ENCODE measurements around the gene OR6J1. TPM values are rescaled to one million over a fixed set of nuclear protein-coding genes. Genes with fewer than 3 reads are reported as not detected.

The OR6J1 gene
- total RNA-seq, 2 experiments from 2014 or later: not detected

DNA sequence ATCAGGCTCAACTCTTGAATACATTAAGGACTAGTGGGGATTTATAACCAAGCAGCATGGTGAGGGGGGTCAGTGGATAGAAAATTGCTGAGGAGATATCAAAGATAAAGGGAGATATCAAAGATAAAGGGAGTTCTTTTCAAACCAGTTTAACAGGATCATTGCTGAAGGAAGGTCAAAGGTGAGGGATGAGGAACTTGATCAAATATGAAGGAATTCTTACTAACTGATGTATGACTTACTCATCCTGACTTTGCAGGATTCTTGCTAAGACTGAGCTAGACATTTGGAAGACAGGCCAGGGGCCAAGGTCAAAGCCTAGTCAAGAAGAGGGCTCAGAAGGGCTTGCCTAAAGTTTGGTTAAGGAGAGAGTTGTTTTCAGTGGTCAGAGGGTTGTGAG is 41.3 kb downstream of the OR6J1 start:
- intact Hi-C loops (cut with DNase I, micrococcal nuclease): no loop called here
- H3K4me3 Mint-ChIP-seq: no peak overlapping the region
- H3K9me3 Mint-ChIP-seq (ENCODE audit: low read depth): no peaks in the 10 kb centered on the region
- no peak overlapping the region for H3K27ac Mint-ChIP-seq
- DNase-seq (no peak), ATAC-seq (no peak)
- H3K36me3 Mint-ChIP-seq (ENCODE audit: low read depth): peaks cover 23% of the 10 kb centered on the region
- ChIA-PET POLR2A (no interaction called here), CTCF (interaction anchor here (0.6 kb wide), 1 partner anchor 11 kb away, joined by 3 read pairs; no protein-coding TSS in a partner anchor)
- no peaks in the 10 kb centered on the region for H3K27me3 Mint-ChIP-seq
- peaks cover 17% of the 10 kb centered on the region for H3K4me1 Mint-ChIP-seq

DNA sequence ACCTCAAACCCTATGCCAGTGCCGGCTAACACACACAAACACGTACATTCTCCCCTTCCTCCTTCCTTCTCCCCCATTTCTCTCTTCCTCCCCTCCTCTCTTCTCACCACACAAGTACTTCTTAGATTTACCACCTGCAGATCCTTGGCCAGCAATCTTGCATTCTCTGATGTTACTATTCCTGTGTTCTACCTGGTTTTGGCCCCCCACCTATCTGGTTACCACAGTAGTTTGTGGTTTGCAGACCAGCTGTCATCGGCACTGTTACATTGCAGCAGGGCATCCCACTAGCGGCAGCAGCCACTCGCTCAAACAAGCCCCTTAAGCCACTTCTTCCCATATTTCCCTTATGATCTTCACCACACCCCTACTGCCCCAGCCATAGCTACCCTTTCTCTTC is 42.2 kb downstream of the OR6J1 start:
- ChIA-PET POLR2A (no interaction called here), CTCF (interaction anchor here (0.6 to 1.1 kb wide), 3 partner anchors 10 to 508 kb away, joined by 3 to 4 read pairs (median 3); no protein-coding TSS in a partner anchor)
- no peak for ATAC-seq
- Mint-ChIP-seq H3K4me1 (peaks cover 19% of the 10 kb centered on the region), H3K9me3 (ENCODE audit: low read depth) (no peaks in the 10 kb centered on the region), H3K27me3 (no peaks in the 10 kb centered on the region), H3K36me3 (ENCODE audit: low read depth) (peaks cover 17% of the 10 kb centered on the region), H3K4me3 (no peak overlapping the region), H3K27ac (no peak overlapping the region)
- intact Hi-C loops (cut with DNase I, micrococcal nuclease): no loop called here
- DNase-seq: no peak

DNA sequence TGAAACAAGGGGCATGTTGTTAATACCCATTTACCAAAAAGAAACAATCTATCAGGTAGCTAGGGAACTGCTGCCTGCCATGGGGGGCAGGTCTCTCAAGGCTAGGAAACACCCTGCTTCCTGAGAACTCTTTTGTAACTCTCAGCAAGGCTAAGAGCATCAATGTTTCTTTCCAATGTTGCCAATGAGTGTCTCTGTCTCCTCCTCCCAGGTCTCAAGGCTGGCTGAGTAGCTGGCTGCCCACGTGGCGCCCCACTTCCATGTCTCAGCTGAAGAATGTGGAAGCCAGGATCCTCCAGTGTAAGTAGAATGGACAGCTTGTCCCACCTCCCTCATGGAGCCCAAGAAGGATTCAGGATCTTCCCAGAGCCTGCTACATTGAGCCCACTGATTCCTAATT is 42.7 kb downstream of the OR6J1 start:
- intact Hi-C loops (cut with DNase I, micrococcal nuclease): no loop called here
- peaks cover 17% of the 10 kb centered on the region for H3K36me3 Mint-ChIP-seq (ENCODE audit: low read depth)
- no peak overlapping the region for H3K4me3 Mint-ChIP-seq
- no peak for DNase-seq
- H3K27me3 Mint-ChIP-seq: no peaks in the 10 kb centered on the region
- no peak for ATAC-seq
- no peaks in the 10 kb centered on the region for H3K9me3 Mint-ChIP-seq (ENCODE audit: low read depth)
- peaks cover 19% of the 10 kb centered on the region for H3K4me1 Mint-ChIP-seq
- CTCF ChIA-PET: interaction anchor here (1.0 to 19.8 kb wide), 3 partner anchors 9 to 221 kb away, joined by 3 to 342 read pairs (median 4); no protein-coding TSS in a partner anchor
- POLR2A ChIA-PET: no interaction called here
- no peak overlapping the region for H3K27ac Mint-ChIP-seq

DNA sequence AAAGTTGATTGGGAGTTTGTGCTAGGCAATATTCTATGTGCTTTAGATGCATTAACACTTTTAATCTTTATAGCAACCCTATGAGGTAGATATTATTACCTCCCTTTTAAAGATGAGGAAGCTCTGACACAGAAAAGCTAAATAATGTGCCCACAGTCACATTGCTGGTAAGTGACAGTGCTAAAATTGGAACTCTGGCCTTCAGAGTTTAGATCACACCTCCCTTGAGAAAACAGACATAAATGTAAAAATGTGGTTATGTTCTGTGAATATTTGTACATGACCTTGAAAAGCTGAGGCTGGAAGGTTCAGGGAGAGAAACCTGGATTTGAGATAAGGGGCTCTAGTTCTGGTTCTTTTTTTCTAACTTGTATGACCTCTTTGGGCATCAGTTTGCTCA is 44.1 kb downstream of the OR6J1 start:
- Mint-ChIP-seq H3K4me1 (peaks cover 19% of the 10 kb centered on the region), H3K4me3 (no peak overlapping the region), H3K9me3 (ENCODE audit: low read depth) (no peaks in the 10 kb centered on the region), H3K27ac (no peak overlapping the region), H3K27me3 (no peaks in the 10 kb centered on the region), H3K36me3 (ENCODE audit: low read depth) (peaks cover 15% of the 10 kb centered on the region)
- ATAC-seq (no peak), DNase-seq (no peak)
- CTCF ChIA-PET: interaction anchor here (0.5 to 19.8 kb wide), 5 partner anchors 11 to 722 kb away, joined by 3 to 342 read pairs (median 5); partner anchors contain the start of gene DAD1
- POLR2A ChIA-PET: interaction anchor here (0.7 to 3.0 kb wide), 2 partner anchors 10 to 88 kb away, joined by 8 to 9 read pairs; partner anchors contain the start of gene DAD1
- intact Hi-C loops (cut with DNase I, micrococcal nuclease): no loop called here

DNA sequence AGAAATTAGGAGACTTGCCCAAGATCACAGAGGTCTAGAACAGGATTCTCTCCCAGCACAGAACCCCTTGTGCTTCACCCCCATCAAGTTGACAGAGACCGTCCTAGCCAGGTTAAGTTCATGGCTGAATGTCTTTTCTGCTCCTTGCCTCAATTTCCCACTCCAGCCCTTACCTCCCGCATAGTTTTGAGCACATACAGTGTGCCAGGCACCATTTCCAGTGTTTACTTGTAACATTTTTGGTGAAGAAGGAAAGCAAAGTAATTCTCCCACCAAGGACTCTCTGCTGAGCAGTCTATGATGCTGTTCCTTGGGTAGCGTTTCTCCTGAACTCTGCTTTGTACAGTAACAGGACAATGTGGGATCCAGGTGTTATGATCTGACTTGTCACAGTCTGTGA is 44.8 kb downstream of the OR6J1 start:
- Mint-ChIP-seq H3K4me3 (peak overlapping the region; percentile 90), H3K4me1 (peaks cover 19% of the 10 kb centered on the region), H3K36me3 (ENCODE audit: low read depth) (peaks cover 15% of the 10 kb centered on the region), H3K27ac (peak overlapping the region; percentile 80), H3K9me3 (ENCODE audit: low read depth) (no peaks in the 10 kb centered on the region), H3K27me3 (no peaks in the 10 kb centered on the region)
- POLR2A ChIA-PET: interaction anchor here (0.9 to 3.0 kb wide), 3 partner anchors 10 to 167 kb away, joined by 3 to 9 read pairs (median 6); partner anchors contain the start of genes DAD1 and OXA1L
- CTCF ChIA-PET: interaction anchor here (0.6 to 19.8 kb wide), 14 partner anchors 8 to 721 kb away, joined by 3 to 342 read pairs (median 4); partner anchors contain the start of genes DAD1 and OXA1L
- ATAC-seq (no peak), DNase-seq (no peak)
- intact Hi-C loops (cut with DNase I, micrococcal nuclease): no loop called here

DNA sequence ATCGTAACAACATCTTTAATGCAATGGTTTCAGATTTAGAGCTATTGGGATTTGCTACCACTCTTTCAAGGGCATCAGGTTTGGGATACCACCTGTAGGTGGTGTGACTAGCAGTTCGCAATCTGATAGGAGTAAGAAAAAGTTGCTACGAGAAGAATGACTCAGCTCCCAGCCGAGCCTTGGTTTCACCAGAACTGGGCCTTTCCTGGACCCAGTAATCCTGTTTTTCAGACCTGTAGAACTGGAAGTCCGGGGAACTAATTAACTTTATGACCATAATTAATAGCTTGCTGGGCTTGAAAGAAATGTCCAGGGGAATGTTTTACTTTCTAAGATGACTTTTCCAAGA is 45.3 kb downstream of the OR6J1 start:
- DNase-seq: peak; percentile 65
- peak overlapping the region; percentile 80 for H3K27ac Mint-ChIP-seq
- peak overlapping the region; percentile 90 for H3K4me3 Mint-ChIP-seq
- H3K9me3 Mint-ChIP-seq (ENCODE audit: low read depth): no peaks in the 10 kb centered on the region
- ChIA-PET CTCF (interaction anchor here (0.6 to 19.8 kb wide), 17 partner anchors 9 to 620 kb away, joined by 3 to 342 read pairs (median 4); partner anchors contain the start of genes DAD1 and OXA1L), POLR2A (interaction anchor here (0.6 to 3.0 kb wide), 4 partner anchors 9 to 599 kb away, joined by 3 to 9 read pairs (median 5); partner anchors contain the start of genes DAD1 and OXA1L)
- intact Hi-C loops (cut with DNase I, micrococcal nuclease): loop anchor here (1.0 kb wide), 1 partner anchor 10 kb away; the partner anchor contains the start of gene DAD1 (in 2 of the 2)
- peaks cover 13% of the 10 kb centered on the region for H3K36me3 Mint-ChIP-seq (ENCODE audit: low read depth)
- no peaks in the 10 kb centered on the region for H3K27me3 Mint-ChIP-seq
- peak; percentile 85 for ATAC-seq
- peaks cover 22% of the 10 kb centered on the region for H3K4me1 Mint-ChIP-seq

DNA sequence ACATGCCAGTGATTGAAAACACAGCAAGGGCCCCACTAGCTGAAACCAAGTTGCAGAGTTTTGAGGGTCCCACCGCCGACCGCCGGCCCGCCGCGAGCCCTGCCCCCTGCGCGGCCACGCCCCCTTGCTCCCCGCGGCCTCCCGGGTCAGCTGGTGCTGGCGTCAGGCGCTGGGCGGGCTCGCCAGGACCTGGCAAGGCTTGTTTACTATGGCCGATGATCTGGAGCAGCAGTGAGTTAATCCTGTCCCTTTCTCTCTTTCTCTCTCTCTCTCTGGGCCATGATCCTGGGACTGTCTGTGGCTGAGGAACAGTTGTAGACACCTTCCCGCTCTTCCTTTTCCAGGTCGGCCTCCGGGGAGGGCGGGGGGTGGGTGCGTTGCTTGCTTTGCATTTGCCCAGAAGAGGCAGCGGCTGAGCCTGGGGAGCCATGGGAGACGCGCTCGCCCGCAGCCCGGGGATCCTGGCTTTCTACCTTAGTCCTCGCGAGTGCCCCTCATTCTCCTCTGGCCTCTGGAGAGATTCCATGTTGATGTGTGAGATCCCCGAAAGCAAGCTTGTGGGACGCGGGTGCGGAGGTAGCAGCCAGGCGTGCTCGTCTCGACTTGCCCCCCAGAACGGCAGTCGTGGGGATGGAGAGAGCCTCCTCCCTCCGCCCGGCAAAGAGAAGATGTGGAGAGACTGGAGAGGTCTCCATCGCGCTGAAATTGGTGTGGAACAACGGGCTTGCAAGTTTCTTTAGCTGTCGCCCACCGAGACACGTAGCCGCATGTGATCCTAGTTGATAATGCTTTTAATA is 45.9 kb downstream of the OR6J1 start, which contains the start of gene ABHD4:
TSS of gene ABHD4 (plus strand) at position 202 of the 797 bp plus-strand sequence. CDS start at position 209, 7 bp downstream.
- DNase-seq (peak; percentile 82), ATAC-seq (peak; percentile 75)
- peaks cover 22% of the 10 kb centered on the region for H3K4me1 Mint-ChIP-seq
- intact Hi-C loops (cut with DNase I, micrococcal nuclease): loop anchor here (1.0 kb wide), 1 partner anchor 9 kb away; the partner anchor contains the start of gene DAD1 (in 2 of the 2)
- peak within 1 kb of the TSS; percentile 90 for H3K4me3 Mint-ChIP-seq
- peaks cover 10% of the 10 kb centered on the region for H3K36me3 Mint-ChIP-seq (ENCODE audit: low read depth)
- no peaks in the 10 kb centered on the region for H3K9me3 Mint-ChIP-seq (ENCODE audit: low read depth)
- ChIA-PET CTCF (interaction anchor here (0.6 to 19.8 kb wide), 18 partner anchors 9 to 620 kb away, joined by 3 to 342 read pairs (median 4); partner anchors contain the start of genes DAD1 and OXA1L), POLR2A (interaction anchor here (0.6 to 3.0 kb wide), 5 partner anchors 9 to 749 kb away, joined by 3 to 9 read pairs (median 4); partner anchors contain the start of genes DAD1 and OXA1L)
- peak within 1 kb of the TSS; percentile 80 for H3K27ac Mint-ChIP-seq
- peaks cover under 1% of the 10 kb centered on the region for H3K27me3 Mint-ChIP-seq

DNA sequence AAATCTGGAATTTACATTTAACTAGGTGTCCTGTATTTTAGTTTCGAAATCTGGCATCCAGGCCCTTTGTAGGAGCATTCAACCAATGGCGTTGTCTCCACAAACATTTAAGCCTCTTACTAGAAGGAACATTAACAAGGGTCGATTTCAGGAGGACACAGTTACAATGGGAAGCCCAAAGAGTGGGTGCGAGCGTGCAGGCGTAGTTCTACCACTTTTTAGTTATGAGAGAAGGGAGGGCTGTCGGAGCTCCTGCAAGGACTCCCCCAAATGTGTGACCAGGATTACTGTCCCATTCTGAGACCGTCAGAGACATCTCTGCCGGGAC is 46.4 kb downstream of the OR6J1 start:
- intact Hi-C loops (cut with DNase I, micrococcal nuclease): loop anchor here (1.0 kb wide), 1 partner anchor 8 kb away; the partner anchor contains the start of gene DAD1 (in 2 of the 2)
- ChIA-PET POLR2A (interaction anchor here (0.6 to 3.0 kb wide), 2 partner anchors 8 to 749 kb away, joined by 3 to 9 read pairs; partner anchors contain the start of gene DAD1), CTCF (interaction anchor here (1.0 to 19.8 kb wide), 5 partner anchors 8 to 304 kb away, joined by 3 to 342 read pairs (median 8); partner anchors contain the start of gene DAD1)
- no peaks in the 10 kb centered on the region for H3K9me3 Mint-ChIP-seq (ENCODE audit: low read depth)
- H3K27ac Mint-ChIP-seq: peak overlapping the region; percentile 69
- H3K4me3 Mint-ChIP-seq: peak overlapping the region; percentile 90
- peaks cover 7% of the 10 kb centered on the region for H3K36me3 Mint-ChIP-seq (ENCODE audit: low read depth)
- peak; percentile 17 for DNase-seq
- H3K27me3 Mint-ChIP-seq: peaks cover 1% of the 10 kb centered on the region
- ATAC-seq: peak; percentile 5
- peaks cover 26% of the 10 kb centered on the region for H3K4me1 Mint-ChIP-seq

DNA sequence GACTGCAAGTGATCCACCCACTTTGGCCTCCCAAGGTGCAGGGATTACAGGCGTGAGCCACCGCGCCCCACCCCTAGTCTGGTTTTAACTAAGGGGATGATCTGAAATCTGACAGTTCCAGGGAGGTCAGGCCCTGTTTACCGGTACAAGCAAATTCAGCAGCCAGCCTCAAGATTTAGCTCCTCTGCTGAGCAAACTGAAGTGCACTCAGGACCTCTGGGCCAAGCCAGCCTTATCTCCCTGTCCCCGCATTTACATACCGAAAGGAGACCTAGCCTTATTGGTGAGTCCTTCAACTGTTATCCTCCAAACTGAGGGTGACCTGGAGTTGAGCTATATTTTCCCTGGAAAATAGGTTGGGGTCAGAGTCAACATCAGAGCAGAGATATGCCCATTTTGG is 46.9 kb downstream of the OR6J1 start:
- ChIA-PET CTCF (interaction anchor here (0.5 to 19.8 kb wide), 7 partner anchors 8 to 255 kb away, joined by 3 to 342 read pairs (median 5); partner anchors contain the start of gene DAD1), POLR2A (no interaction called here)
- H3K27ac Mint-ChIP-seq: no peak overlapping the region
- intact Hi-C loops (cut with DNase I, micrococcal nuclease): no loop called here
- DNase-seq (no peak), ATAC-seq (no peak)
- no peaks in the 10 kb centered on the region for H3K9me3 Mint-ChIP-seq (ENCODE audit: low read depth)
- peak overlapping the region; percentile 90 for H3K4me3 Mint-ChIP-seq
- peaks cover 30% of the 10 kb centered on the region for H3K4me1 Mint-ChIP-seq
- peaks cover 5% of the 10 kb centered on the region for H3K36me3 Mint-ChIP-seq (ENCODE audit: low read depth)
- H3K27me3 Mint-ChIP-seq: peaks cover 1% of the 10 kb centered on the region

DNA sequence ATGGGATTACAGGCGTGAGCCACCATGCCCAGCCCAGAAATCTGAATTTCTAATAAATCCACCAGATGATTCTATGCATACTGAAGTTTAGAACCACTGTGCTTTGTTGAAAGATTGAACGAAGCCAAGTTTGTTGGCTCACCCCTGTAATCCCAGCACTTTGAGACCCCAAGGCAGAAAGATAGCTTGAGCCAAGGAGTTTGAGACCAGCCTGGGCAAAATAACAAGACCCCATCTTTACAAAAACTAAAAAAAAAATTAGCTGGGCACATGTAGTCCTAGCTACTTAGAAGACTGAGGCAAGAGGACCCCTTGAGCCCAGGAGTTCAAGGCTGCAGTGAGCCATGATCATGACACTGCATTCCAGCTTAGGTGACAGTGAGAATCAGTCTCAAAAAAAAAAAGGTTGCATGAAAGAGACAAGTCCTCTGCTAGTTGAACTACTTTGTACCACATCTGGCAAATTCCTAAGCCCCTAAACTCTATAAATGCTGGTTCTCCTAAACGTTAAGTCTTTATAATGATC is 47.7 kb downstream of the OR6J1 start:
- Mint-ChIP-seq H3K27me3 (peaks cover 1% of the 10 kb centered on the region), H3K27ac (no peak overlapping the region), H3K4me3 (no peak overlapping the region), H3K9me3 (ENCODE audit: low read depth) (no peaks in the 10 kb centered on the region), H3K4me1 (peaks cover 36% of the 10 kb centered on the region), H3K36me3 (ENCODE audit: low read depth) (no peaks in the 10 kb centered on the region)
- ChIA-PET CTCF (interaction anchor here (0.5 to 19.8 kb wide), 5 partner anchors 29 to 256 kb away, joined by 3 to 342 read pairs (median 4); no protein-coding TSS in a partner anchor), POLR2A (no interaction called here)
- intact Hi-C loops (cut with DNase I, micrococcal nuclease): no loop called here
- DNase-seq (no peak), ATAC-seq (no peak)

DNA sequence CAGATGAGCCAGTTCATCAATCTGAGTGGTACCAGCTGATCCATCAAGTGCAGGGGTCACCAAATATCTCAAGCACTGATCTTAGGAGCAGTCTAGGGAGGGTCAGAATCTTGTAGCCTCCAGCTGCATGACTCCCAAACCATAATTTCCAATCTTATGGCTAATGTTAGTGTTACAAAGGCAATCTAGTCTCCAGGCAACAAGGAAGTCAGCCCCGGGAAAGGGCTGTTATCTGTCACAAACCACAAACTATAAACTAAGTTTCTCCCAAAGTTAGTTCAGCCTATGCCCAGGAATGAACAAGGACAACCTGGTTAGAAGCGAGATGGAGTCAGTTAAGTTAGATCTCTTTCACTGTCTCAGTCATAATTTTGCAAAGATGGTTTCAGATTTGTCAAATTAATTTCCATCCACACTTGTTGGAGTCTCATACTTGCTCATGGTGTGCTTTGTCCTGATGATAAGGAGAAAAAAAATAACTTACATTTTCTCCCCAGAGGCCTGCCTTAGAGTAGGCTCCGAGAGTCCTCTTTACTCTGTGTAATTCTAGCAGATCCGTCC is 49.9 kb downstream of the OR6J1 start:
- intact Hi-C loops (cut with DNase I, micrococcal nuclease): no loop called here
- CTCF ChIA-PET: interaction anchor here (0.7 to 19.8 kb wide), 4 partner anchors 18 to 748 kb away, joined by 3 to 342 read pairs (median 3); no protein-coding TSS in a partner anchor
- H3K27me3 Mint-ChIP-seq: peaks cover 1% of the 10 kb centered on the region

More for the DNA sequence above, 49.9 kb downstream of the OR6J1 start:
- ATAC-seq (no peak), DNase-seq (no peak)
- no peaks in the 10 kb centered on the region for H3K9me3 Mint-ChIP-seq (ENCODE audit: low read depth)
- H3K4me3 Mint-ChIP-seq: no peak overlapping the region
- peaks cover 44% of the 10 kb centered on the region for H3K4me1 Mint-ChIP-seq
- no peaks in the 10 kb centered on the region for H3K36me3 Mint-ChIP-seq (ENCODE audit: low read depth)
- POLR2A ChIA-PET: no interaction called here
- no peak overlapping the region for H3K27ac Mint-ChIP-seq
